ENCODE data around the gene ARHGEF7. TPM values are rescaled to one million over a fixed set of nuclear protein-coding genes. Genes with fewer than 3 reads are reported as not detected.

The ARHGEF7 gene
- total RNA-seq, 1 donor from 2014 or later = 31.6 TPM

DNA sequence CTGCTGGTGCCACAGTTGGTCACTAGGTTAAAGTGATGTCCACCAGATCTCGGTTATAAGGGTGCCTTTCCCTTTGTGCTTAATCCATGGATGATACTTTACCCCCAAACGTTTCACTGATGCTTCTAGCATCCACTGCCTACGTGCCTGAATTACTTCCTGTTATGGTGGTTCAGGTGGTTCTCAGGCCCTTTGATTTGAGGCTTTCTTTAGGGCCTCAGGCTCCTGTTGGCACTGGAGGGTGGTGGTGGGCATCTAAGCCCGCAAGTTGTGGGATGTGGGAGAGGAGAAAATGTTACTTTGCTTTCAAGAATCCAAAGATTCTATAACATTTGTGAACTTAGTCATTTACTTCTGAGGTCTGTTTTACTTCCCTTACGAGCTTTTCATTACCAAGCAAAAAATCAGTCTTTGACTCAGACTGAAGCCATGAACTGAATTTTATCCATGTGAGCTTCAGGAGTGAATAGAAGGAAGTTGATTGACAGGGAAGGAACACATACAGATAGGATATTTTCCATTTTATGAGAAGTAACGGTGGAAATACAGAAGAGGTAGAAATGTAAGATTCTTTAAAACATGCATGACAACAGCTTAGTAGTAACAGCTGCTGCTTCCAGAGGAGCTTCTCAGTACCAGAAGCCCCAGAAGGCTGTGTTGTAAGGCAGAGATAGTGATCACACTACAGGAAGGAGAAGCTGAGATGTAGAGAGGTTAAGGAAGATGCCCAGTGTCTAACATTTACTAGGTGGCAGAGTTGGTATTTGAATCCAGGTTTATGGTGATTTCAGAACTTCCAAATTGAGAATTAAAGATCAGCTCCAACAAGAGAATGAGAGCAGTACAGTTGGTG, 65.0 kb downstream of the ARHGEF7 start:
- no peak for FAIRE-seq
- Histone ChIP-seq H3K27me3 (ENCODE audit: control insufficient read depth, insufficient read depth, low read length) (no peaks in the 10 kb centered on the region), H3K36me3 (ENCODE audit: control insufficient read depth, insufficient read depth, low read length) (peaks cover 4% of the 10 kb centered on the region), H3K4me3 (ENCODE audit: low read depth, low read length) (no peak overlapping the region)
- no peak for DNase-seq (ENCODE audit: low read depth)
- TF ChIP-seq, protein P1, sequence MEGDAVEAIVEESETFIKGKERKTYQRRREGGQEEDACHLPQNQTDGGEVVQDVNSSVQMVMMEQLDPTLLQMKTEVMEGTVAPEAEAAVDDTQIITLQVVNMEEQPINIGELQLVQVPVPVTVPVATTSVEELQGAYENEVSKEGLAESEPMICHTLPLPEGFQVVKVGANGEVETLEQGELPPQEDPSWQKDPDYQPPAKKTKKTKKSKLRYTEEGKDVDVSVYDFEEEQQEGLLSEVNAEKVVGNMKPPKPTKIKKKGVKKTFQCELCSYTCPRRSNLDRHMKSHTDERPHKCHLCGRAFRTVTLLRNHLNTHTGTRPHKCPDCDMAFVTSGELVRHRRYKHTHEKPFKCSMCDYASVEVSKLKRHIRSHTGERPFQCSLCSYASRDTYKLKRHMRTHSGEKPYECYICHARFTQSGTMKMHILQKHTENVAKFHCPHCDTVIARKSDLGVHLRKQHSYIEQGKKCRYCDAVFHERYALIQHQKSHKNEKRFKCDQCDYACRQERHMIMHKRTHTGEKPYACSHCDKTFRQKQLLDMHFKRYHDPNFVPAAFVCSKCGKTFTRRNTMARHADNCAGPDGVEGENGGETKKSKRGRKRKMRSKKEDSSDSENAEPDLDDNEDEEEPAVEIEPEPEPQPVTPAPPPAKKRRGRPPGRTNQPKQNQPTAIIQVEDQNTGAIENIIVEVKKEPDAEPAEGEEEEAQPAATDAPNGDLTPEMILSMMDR (IDR thresholded peaks at IDR 0.05; ENCODE audit: insufficient read depth, low read length, severe bottlenecking) = no peak

DNA sequence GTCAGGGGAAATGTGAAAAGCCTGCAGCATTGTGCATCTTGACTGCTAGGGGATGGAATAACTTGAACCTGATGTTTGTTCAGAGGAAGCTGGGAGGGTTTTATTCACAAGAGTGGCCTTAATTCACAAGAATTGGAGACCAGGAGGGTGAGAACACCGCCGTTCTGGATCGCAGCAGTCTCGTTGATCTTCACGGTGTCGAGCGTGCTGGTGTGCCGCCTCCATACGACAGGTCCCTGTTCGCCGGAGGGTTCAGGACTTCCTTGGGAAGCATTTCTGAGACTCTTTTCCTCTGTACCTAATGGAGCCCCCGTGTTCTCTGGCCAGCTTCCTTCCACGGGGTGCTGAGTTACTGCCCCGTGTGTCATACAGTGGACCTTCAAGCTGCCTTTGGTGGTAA, 66.9 kb downstream of the ARHGEF7 start:
- TF ChIP-seq, protein P1 (IDR thresholded peaks at IDR 0.05; ENCODE audit: insufficient read depth, low read length, severe bottlenecking) = no peak
- Histone ChIP-seq H3K27me3 (ENCODE audit: control insufficient read depth, insufficient read depth, low read length) (no peaks in the 10 kb centered on the region), H3K36me3 (ENCODE audit: control insufficient read depth, insufficient read depth, low read length) (peaks cover 4% of the 10 kb centered on the region), H3K4me3 (ENCODE audit: low read depth, low read length) (no peak overlapping the region)
- no peak for FAIRE-seq
- no peak for DNase-seq (ENCODE audit: low read depth)

DNA sequence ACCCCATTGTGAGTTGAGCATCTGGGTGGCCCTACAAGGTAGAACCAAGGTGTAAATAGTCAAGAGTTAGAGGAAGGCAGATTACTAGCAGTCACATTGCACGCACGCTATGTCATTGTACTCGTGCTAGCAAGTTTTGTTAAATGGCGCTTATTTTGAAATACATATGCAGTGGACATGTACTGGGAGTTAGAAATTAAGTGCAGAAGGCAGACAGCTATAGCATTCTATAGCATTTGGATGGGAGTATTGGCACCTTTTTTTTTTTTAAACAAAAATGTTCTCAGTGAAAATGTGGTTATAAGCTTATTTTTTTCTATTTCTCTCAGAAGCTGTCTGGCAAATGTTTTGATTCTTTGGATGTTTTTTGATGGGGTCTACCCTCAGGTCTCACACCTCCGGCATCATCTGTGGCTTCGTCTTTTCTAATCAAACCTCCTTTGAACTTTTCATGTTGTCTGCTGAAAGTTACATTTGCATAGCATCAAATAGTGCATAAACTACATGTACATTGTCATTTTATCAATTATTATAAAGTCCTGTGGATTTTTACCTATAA, 68.1 kb downstream of the ARHGEF7 start:
- FAIRE-seq = no peak

DNA sequence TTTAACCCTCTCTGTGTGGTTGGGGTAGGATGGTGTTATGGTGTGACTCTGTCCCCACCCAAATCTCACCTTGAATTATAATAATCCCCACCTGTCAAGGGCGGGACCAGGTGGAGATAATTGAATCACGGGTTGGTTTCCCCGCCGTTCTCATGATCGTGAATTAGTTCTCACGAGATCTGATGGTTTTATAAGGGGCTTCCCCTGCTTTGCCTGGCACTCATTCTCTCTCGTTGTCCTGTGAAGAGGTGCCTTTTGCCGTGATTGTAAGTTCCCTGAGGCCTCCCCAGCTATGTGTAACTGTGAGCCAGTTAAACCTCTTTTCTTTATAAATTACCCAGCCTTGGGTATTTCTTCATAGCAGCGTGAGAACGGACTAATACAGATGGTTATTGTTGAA, 68.8 kb downstream of the ARHGEF7 start:
- no peaks in the 10 kb centered on the region for H3K27me3 ChIP-seq (ENCODE audit: control insufficient read depth, insufficient read depth, low read length)
- DNase-seq (ENCODE audit: low read depth) (no peak), FAIRE-seq (no peak)
- TF ChIP-seq, protein P1 (IDR thresholded peaks at IDR 0.05; ENCODE audit: insufficient read depth, low read length, severe bottlenecking) = no peak
- no peak overlapping the region for H3K4me3 ChIP-seq (ENCODE audit: low read depth, low read length)
- no peaks in the 10 kb centered on the region for H3K36me3 ChIP-seq (ENCODE audit: control insufficient read depth, insufficient read depth, low read length)

More for the DNA sequence above, 68.1 kb downstream of the ARHGEF7 start:
- DNase-seq (ENCODE audit: low read depth) = no peak
- H3K27me3 ChIP-seq (ENCODE audit: control insufficient read depth, insufficient read depth, low read length) = no peaks in the 10 kb centered on the region
- H3K36me3 ChIP-seq (ENCODE audit: control insufficient read depth, insufficient read depth, low read length) = no peaks in the 10 kb centered on the region
- TF ChIP-seq, protein P1 (IDR thresholded peaks at IDR 0.05; ENCODE audit: insufficient read depth, low read length, severe bottlenecking) = no peak
- H3K4me3 ChIP-seq (ENCODE audit: low read depth, low read length) = no peak overlapping the region

DNA sequence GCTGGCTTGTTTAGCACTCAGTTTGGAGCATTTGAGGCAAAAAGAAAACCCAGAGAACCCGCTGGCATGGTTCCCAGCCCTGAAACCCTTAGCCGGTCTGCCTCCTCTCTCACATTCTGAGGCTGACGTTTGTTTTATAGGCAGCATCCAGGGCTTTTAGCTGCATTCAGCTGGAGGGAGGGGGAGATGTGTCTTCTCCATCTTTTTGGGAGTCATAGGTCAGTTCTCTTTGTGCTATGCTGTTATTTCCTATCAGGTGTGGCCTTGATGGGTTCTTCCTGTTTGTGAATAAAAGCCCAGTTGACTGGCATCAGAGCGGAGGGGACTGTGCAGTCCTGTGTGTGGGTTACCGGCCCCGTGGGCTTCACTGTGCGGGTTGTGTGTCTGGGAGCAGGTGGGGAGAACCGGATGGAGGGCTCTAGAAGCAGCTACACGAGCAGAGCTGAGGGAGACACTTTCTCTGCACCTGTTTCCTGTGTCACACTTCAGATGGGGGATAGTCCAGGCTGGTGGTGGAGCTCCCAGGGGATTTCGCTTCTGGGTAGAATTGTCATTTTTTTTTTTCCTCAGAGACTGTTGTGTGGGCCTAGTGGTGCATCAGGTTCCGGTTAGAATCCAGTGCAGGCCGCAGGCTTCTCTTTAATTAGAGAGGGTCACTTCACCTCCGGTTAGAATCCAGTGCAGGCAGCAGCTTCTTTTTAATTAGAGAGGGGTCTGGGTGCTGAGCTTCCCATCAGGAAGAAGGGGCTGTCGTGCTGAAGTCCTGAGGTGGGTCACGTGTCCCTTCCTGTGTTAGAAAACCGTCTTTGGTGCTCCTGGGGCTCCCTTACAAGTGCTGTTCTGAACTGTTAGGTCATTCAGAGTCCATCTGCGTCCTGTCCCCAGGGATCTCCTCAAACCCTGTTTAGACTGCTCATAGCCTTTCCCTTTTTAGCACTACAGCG, 69.6 kb downstream of the ARHGEF7 start:
- H3K4me3 ChIP-seq (ENCODE audit: low read depth, low read length) = no peak overlapping the region
- no peaks in the 10 kb centered on the region for H3K36me3 ChIP-seq (ENCODE audit: control insufficient read depth, insufficient read depth, low read length)
- no peak for DNase-seq (ENCODE audit: low read depth)
- FAIRE-seq = no peak
- TF ChIP-seq, protein P1 (IDR thresholded peaks at IDR 0.05; ENCODE audit: insufficient read depth, low read length, severe bottlenecking) = no peak
- no peaks in the 10 kb centered on the region for H3K27me3 ChIP-seq (ENCODE audit: control insufficient read depth, insufficient read depth, low read length)

Data from bronchial epithelial cell (primary cell).